H1 (cell line): ENCODE measurements around the gene DPPA4.

Experiments used
- ASH2L ChIP-seq: fragments of 200-600, 300-600 bp; sonication (generic); IDR thresholded peaks from one replicate; pipeline ENCODE4 v1.7.1; 2017; ENCODE audit warnings: low read length
- BCL11A ChIP-seq, 2 experiments: IDR thresholded peaks; one replicate each; pipeline ENCODE4 v1.6.1; 2011; ENCODE audit warnings: low read depth in 2 of 2, low read length in 2 of 2, mild to moderate bottlenecking in 2 of 2
- CTCF ChIP-seq, 3 experiments: IDR thresholded peaks; 1 replicate in 2 of 3; 2 replicates in 1 of 3; pipeline versions ENCODE4 v1.5.1 to v1.6.1; 2011; ENCODE audit warnings: low read length in 3 of 3, mild to moderate bottlenecking in 3 of 3, inconsistent platforms in 2 of 3, low read depth in 1 of 3, moderate library complexity in 1 of 3; ENCODE audit not compliant: insufficient read depth in 1 of 3; ENCODE audit errors: control extremely low read depth in 1 of 3
- HDAC6 ChIP-seq: IDR thresholded peaks from one replicate; pipeline ENCODE4 v1.7.1; 2012; ENCODE audit warnings: low read depth, mild to moderate bottlenecking, inconsistent platforms, low read length, moderate library complexity
- POLR2A ChIP-seq, 2 experiments: IDR thresholded peaks; 1 replicate in 1 of 2; 2 replicates in 1 of 2; pipeline ENCODE4 v1.6.1; 2011; ENCODE audit warnings: low read depth in 2 of 2, low read length in 2 of 2, mild to moderate bottlenecking in 2 of 2; ENCODE audit errors: control extremely low read depth in 1 of 2
- POLR2AphosphoS5 ChIP-seq: IDR thresholded peaks from 2 replicates; pipeline ENCODE4 v1.6.1; 2011; ENCODE audit warnings: low read depth, low read length
- SP1 ChIP-seq: IDR thresholded peaks from 2 replicates; pipeline ENCODE4 v1.6.1; 2011; ENCODE audit warnings: low read depth, low read length
- TF ChIP-seq, protein P1 (sequence below): IDR thresholded peaks from 2 replicates; pipeline ENCODE4 v1.6.1; 2011; ENCODE audit warnings: low read depth, mild to moderate bottlenecking, low read length; ENCODE audit not compliant: insufficient read depth

DNA sequence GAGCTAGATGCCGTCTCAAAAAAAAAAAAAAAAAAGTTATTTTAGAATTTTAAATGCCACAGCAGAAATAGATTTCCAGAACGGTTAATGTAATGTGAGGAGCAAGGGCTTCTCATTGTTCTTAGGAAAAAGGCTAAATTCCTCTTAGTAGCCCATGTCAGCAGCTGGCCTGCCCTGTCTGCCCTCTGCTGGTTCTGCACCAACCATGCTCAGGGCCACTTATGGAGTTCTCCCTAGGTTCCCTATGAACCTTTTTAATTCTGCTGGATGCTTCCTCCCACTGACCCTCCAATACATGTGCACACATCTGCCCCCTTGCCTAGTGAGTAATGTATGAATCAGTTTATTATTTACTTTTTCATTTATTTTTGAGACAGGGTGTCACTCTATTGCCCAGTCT is 32.2 kb upstream of the DPPA4 start:
- TF ChIP-seq HDAC6 (no peak), CTCF (IDR thresholded peaks at IDR 0.05; ENCODE audit: control extremely low read depth in 1 of 3, insufficient read depth in 1 of 3, low read depth in 1 of 3, low read length in 3 of 3) (peak; percentile 62 to 81 (median 72)), ASH2L (no peak), POLR2AphosphoS5 (no peak), POLR2A (IDR thresholded peaks at IDR 0.05; ENCODE audit: control extremely low read depth in 1 of 2, low read depth in 2 of 2, low read length in 2 of 2) (no peak), BCL11A (IDR thresholded peaks at IDR 0.05; ENCODE audit: low read depth in 2 of 2, low read length in 2 of 2) (no peak), SP1 (no peak)
- TF ChIP-seq, protein P1, sequence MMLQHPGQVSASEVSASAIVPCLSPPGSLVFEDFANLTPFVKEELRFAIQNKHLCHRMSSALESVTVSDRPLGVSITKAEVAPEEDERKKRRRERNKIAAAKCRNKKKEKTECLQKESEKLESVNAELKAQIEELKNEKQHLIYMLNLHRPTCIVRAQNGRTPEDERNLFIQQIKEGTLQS, result no peak
